ENCODE results near the gene FZD1.

DNA sequence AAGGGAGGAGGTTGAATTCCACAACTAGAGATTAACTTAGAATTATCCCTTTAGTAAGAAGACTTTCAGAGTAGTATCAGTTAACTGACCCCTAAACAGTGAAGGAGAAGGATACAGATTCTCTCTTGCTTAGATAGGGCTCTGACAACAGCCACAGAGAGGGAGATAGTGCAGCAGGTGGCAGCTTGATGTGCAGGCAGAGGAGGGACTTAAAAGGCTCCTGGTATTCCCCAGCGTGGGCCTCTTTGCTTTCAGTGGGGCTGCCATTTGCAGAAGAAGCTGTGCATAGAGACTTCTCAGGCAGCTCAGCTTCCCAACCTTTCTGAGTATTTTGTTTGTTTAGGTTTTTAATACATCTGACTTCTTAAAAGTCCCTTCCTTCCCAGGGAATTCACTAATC, 16.0 kb downstream of the FZD1 start:
- TF ChIP-seq EZH2 (IDR thresholded peaks at IDR 0.05; ENCODE audit: low read depth): no peak
- TF ChIP-seq, protein P1, sequence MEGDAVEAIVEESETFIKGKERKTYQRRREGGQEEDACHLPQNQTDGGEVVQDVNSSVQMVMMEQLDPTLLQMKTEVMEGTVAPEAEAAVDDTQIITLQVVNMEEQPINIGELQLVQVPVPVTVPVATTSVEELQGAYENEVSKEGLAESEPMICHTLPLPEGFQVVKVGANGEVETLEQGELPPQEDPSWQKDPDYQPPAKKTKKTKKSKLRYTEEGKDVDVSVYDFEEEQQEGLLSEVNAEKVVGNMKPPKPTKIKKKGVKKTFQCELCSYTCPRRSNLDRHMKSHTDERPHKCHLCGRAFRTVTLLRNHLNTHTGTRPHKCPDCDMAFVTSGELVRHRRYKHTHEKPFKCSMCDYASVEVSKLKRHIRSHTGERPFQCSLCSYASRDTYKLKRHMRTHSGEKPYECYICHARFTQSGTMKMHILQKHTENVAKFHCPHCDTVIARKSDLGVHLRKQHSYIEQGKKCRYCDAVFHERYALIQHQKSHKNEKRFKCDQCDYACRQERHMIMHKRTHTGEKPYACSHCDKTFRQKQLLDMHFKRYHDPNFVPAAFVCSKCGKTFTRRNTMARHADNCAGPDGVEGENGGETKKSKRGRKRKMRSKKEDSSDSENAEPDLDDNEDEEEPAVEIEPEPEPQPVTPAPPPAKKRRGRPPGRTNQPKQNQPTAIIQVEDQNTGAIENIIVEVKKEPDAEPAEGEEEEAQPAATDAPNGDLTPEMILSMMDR (conservative IDR thresholded peaks at IDR 0.05): no peak

Measured in PC-9 (cell line).